KMS-11 (cell line): ENCODE results near the gene UMAD1.

Experiments
- H2AFZ ChIP-seq: fragments of 200-600 bp; sonication (generic); 2 replicates; pipeline ENCODE4 v1.6.1; 2016; ENCODE audit warnings: antibody characterized with exemption, mixed run types, low read depth
- H3K27ac ChIP-seq: fragments of 200-600 bp; sonication (generic); 2 replicates; pipeline ENCODE4 v1.6.1; 2016; ENCODE audit warnings: mild to moderate bottlenecking, mixed run types
- H3K27me3 ChIP-seq: fragments of 200-600 bp; sonication (generic); 2 replicates; pipeline ENCODE4 v1.6.1; 2017; ENCODE audit warnings: mild to moderate bottlenecking, low read depth, mixed run types, moderate library complexity; ENCODE audit not compliant: insufficient read depth
- H3K36me3 ChIP-seq: fragments of 200-600 bp; sonication (generic); 2 replicates; pipeline ENCODE4 v1.6.1; 2017; ENCODE audit warnings: mild to moderate bottlenecking, mixed run types; ENCODE audit not compliant: insufficient read depth
- H3K4me1 ChIP-seq: fragments of 200-600 bp; sonication (generic); 2 replicates; pipeline ENCODE4 v1.6.1; 2016; ENCODE audit warnings: mild to moderate bottlenecking, low read depth, mixed run types; ENCODE audit not compliant: poor library complexity, severe bottlenecking
- H3K4me2 ChIP-seq: fragments of 200-600 bp; sonication (generic); 2 replicates; pipeline ENCODE4 v1.7.0; 2016; ENCODE audit warnings: mild to moderate bottlenecking, mixed run types
- H3K4me3 ChIP-seq: fragments of 200-600 bp; sonication (generic); IDR thresholded peaks from 2 replicates; pipeline ENCODE4 v1.6.1; 2017; ENCODE audit warnings: low read depth, low read length, mixed read lengths; ENCODE audit not compliant: insufficient read depth
- H3K79me2 ChIP-seq: fragments of 200-600 bp; sonication (generic); 2 replicates; pipeline ENCODE4 v1.6.1; 2016; ENCODE audit warnings: low read depth, mixed run types; ENCODE audit not compliant: insufficient read depth
- H3K9ac ChIP-seq: fragments of 200-600 bp; sonication (generic); 2 replicates; pipeline ENCODE4 v1.6.1; 2016; ENCODE audit warnings: mild to moderate bottlenecking, mixed run types
- H4K20me1 ChIP-seq: fragments of 200-600 bp; sonication (generic); 2 replicates; pipeline ENCODE4 v1.6.1; 2016; ENCODE audit warnings: mild to moderate bottlenecking, mixed run types; ENCODE audit not compliant: insufficient read depth
- CTCF ChIP-seq: fragments of 200-600 bp; sonication (generic); conservative IDR thresholded peaks from 2 replicates; pipeline ENCODE4 v1.6.1; 2017; ENCODE audit warnings: low read depth, mild to moderate bottlenecking, antibody characterized with exemption, low read length, moderate library complexity, mixed read lengths

The UMAD1 gene

GRCh38 chr7:7641129-7641663 lies 644 bp downstream of the UMAD1 start:
- peak overlapping the region; percentile 69 for H3K4me2 ChIP-seq
- peak overlapping the region; percentile 34 for H3K27ac ChIP-seq
- peak overlapping the region; percentile 73 for H3K9ac ChIP-seq
- H2AFZ ChIP-seq, result peak overlapping the region; percentile 96
- H3K79me2 ChIP-seq, result peaks cover 14% of the 10 kb centered on the region; the same call in 1 of the 2 replicates
- no peak for TF ChIP-seq CTCF
- H3K27me3 ChIP-seq, result no peaks in the 10 kb centered on the region
- peaks cover 7% of the 10 kb centered on the region; the same call in 1 of the 2 replicates for H3K36me3 ChIP-seq
- H4K20me1 ChIP-seq, result no peaks in the 10 kb centered on the region
- H3K4me3 ChIP-seq, result peak overlapping the region; percentile 75
- peaks cover 17% of the 10 kb centered on the region for H3K4me1 ChIP-seq

- Histone ChIP-seq H3K27ac (no peak overlapping the region), H3K27me3 (no peaks in the 10 kb centered on the region), H3K4me3 (no peak overlapping the region), H3K36me3 (no peaks in the 10 kb centered on the region), H4K20me1 (no peaks in the 10 kb centered on the region), H3K9ac (no peak overlapping the region), H3K4me1 (peaks cover 17% of the 10 kb centered on the region), H3K4me2 (peak overlapping the region; percentile 69; the same call in 1 of the 2 replicates), H2AFZ (no peak overlapping the region), H3K79me2 (peaks cover 14% of the 10 kb centered on the region; the same call in 1 of the 2 replicates)
- no peak for TF ChIP-seq CTCF
These were observed 1.5 kb downstream of the UMAD1 start for GRCh38 chr7:7642081-7642480.

DNA sequence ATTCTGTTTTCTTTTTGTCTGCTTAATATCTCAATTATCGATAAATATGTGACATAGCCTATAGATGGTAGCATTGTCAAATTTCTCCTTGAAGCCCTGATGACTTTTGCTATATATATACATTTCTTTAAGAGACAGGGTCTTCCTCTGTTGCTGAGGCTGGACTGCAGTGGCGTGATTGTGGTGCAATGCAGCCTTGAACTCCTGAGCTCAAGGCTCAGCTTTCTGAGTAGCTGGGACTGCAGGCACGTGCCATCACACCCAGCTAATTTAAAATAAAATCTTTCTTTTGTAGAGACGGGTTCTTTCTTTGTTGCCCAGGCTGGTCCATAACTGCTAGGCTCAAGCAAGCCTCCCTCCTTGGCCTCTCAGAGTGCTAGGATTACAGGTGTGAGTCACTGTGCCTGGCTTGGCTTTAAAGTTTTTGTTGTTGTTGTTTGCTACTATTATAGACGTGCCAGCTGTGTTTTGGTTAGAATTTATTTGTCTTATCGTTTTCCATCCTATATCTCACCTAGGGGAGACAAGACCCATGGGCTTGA lies 7.0 kb downstream of the UMAD1 start:
- Histone ChIP-seq H3K4me1 (peaks cover 17% of the 10 kb centered on the region), H3K36me3 (no peaks in the 10 kb centered on the region), H3K27me3 (no peaks in the 10 kb centered on the region), H3K79me2 (no peaks in the 10 kb centered on the region), H3K4me2 (no peak overlapping the region), H3K4me3 (no peak overlapping the region), H4K20me1 (no peaks in the 10 kb centered on the region), H3K9ac (no peak overlapping the region), H2AFZ (no peak overlapping the region), H3K27ac (no peak overlapping the region)
- TF ChIP-seq CTCF, result no peak

GRCh38 chr7:7650682-7651206 lies 10.2 kb downstream of the UMAD1 start:
- Histone ChIP-seq H3K27me3 (no peaks in the 10 kb centered on the region), H3K9ac (no peak overlapping the region), H3K4me3 (no peak overlapping the region), H2AFZ (no peak overlapping the region), H3K4me1 (peaks cover 21% of the 10 kb centered on the region), H3K27ac (no peak overlapping the region), H3K4me2 (peak overlapping the region; percentile 10), H3K36me3 (no peaks in the 10 kb centered on the region), H4K20me1 (no peaks in the 10 kb centered on the region), H3K79me2 (no peaks in the 10 kb centered on the region)
- TF ChIP-seq CTCF, result no peak
